ENCODE measurements around the gene SCYL3. TPM values are rescaled to one million over a fixed set of nuclear protein-coding genes. Genes with fewer than 3 reads are reported as not detected.

Gene SCYL3
- total and polyA plus RNA-seq, 2 of the 13 experiments (the other 11 are each of a cell fraction or from before 2014, with no cell fraction given): 3.3 to 4.9 TPM

GRCh38 chr1:169893645-169894423, at the start of gene SCYL3 (continued):
- peak; percentile 26 for TF ChIP-seq GATAD2A (CRISPR knock-in tag; IDR thresholded peaks at IDR 0.05)
- TF ChIP-seq RBFOX2 (IDR thresholded peaks at IDR 0.05; ENCODE audit: low read depth, low read length): peak; percentile 78
- no peak for TF ChIP-seq ZNF672 (CRISPR knock-in tag; IDR thresholded peaks at IDR 0.05)
- no peak for TF ChIP-seq JUND (CRISPR knock-in tag; IDR thresholded peaks at IDR 0.05)
- TF ChIP-seq HHEX (CRISPR knock-in tag; IDR thresholded peaks at IDR 0.05): peak; percentile 60; the same call in 1 of the 2 replicates
- peak; percentile 79 for TF ChIP-seq DMAP1 (CRISPR knock-in tag; IDR thresholded peaks at IDR 0.05)
- TF ChIP-seq DR1 (CRISPR knock-in tag; IDR thresholded peaks at IDR 0.05): peak; percentile 35; the same call in 1 of the 2 replicates
- peak; percentile 61 for TF ChIP-seq ZNF777 (CRISPR knock-in tag; IDR thresholded peaks at IDR 0.05)
- peak; percentile 92 for TF ChIP-seq ZBTB14 (CRISPR knock-in tag; IDR thresholded peaks at IDR 0.05)
- TF ChIP-seq GTF2F1 (IDR thresholded peaks at IDR 0.05; ENCODE audit: low read length): no peak
- no peak for TF ChIP-seq GLMP (CRISPR knock-in tag; IDR thresholded peaks at IDR 0.05; ENCODE audit: borderline replicate concordance)
- 0 out of 2 replicates have a peak, but pooled peaks have one; percentile 14 for TF ChIP-seq RCOR2 (CRISPR knock-in tag; IDR thresholded peaks at IDR 0.05)
- TF ChIP-seq ATF3 (CRISPR knock-in tag; IDR thresholded peaks at IDR 0.05): no peak
- peak; percentile 50; the same call in 1 of the 2 replicates for TF ChIP-seq FOSL2 (CRISPR knock-in tag; IDR thresholded peaks at IDR 0.05)
- no peak; the same call in 1 of the 2 replicates for TF ChIP-seq DNMT3B (CRISPR knock-in tag; conservative IDR thresholded peaks at IDR 0.05)
- peak; percentile 20; the same call in 1 of the 2 replicates for TF ChIP-seq TBX3 (IDR thresholded peaks at IDR 0.05; ENCODE audit: borderline replicate concordance)
- no peak for TF ChIP-seq NFIC (IDR thresholded peaks at IDR 0.05; ENCODE audit: low read length)

Measured in HepG2 (cell line).